Measurements from ENCODE around the gene TM9SF1. TPM values are rescaled to one million over a fixed set of nuclear protein-coding genes. Genes with fewer than 3 reads are reported as not detected.
A peak's percentile ranks its signal among the peaks of the same experiment; 100 is the strongest.

The TM9SF1 gene, protein sequence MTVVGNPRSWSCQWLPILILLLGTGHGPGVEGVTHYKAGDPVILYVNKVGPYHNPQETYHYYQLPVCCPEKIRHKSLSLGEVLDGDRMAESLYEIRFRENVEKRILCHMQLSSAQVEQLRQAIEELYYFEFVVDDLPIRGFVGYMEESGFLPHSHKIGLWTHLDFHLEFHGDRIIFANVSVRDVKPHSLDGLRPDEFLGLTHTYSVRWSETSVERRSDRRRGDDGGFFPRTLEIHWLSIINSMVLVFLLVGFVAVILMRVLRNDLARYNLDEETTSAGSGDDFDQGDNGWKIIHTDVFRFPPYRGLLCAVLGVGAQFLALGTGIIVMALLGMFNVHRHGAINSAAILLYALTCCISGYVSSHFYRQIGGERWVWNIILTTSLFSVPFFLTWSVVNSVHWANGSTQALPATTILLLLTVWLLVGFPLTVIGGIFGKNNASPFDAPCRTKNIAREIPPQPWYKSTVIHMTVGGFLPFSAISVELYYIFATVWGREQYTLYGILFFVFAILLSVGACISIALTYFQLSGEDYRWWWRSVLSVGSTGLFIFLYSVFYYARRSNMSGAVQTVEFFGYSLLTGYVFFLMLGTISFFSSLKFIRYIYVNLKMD
- total RNA-seq (10 to 100 TPM; 12.9 to 13.0 TPM), total RNA-seq (2.0 to 6.6 (median 4.0) reads per million in 172 experiments)
- 17.2 TPM for polyA plus RNA-seq (2013, experiment 1 of 2)
- 15.1 TPM for polyA plus RNA-seq (2013, experiment 2 of 2)

DNA sequence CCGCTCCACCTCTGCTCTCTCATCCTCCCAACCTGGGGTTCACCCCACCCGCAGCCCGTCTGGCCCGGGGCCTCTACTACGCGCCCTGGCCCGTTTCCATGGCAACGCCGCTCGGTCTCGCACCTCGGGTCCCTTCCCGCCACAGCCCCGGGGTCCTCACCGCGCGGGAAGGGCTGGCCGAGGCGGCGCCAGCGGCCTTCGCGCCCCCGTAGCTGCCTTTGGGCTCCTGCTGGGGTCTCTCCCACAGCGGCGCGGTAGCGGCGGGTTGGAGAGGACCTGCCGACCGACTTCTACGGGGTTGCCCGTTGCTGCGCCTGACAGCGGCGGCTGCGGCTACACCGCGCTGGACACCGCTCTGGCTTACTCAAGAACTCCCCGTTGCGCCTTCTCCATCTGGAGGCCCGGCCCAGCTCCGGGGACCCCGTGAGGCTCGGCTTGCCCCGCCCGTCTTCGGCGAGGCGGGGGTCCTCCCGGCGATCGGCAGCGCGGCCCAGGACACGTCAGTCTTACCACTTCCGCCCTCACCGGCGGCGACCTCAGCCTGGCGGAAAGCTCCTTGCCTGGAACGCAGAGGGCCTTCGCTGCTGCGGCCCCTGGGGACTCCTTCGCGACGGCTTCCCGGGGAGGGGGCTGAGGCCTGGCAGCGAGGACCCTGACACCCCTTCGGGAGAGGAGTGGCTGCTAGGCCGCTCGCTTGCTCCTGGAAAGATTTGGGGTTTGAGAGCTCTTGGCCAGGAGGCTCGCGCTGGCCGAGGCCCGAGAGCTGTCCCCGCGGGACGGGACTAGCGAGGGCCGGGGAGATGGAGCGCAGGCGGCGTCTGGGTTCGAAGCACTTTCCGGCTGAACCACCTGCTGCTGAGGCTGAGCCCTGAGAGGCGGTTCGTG lies at the start of gene TM9SF1:
TM9SF1 (minus strand) TSS at position 256 of the 885 bp plus-strand sequence. CDS start 422 bp downstream, outside the sequence.
- intact Hi-C loops (cut with DNase I, micrococcal nuclease), result loop anchor here (1.0 to 5.0 kb wide), 4 partner anchors 18 to 59 kb away; partner anchors contain the start of genes CHMP4A (in 1 of the 2), GMPR2 (in 1 of the 2), IRF9 (in 1 of the 2) and NEDD8 (in 1 of the 2)
- H3K36me3 Mint-ChIP-seq (ENCODE audit: low read depth), result peaks cover 63% of the 10 kb centered on the region

DNA sequence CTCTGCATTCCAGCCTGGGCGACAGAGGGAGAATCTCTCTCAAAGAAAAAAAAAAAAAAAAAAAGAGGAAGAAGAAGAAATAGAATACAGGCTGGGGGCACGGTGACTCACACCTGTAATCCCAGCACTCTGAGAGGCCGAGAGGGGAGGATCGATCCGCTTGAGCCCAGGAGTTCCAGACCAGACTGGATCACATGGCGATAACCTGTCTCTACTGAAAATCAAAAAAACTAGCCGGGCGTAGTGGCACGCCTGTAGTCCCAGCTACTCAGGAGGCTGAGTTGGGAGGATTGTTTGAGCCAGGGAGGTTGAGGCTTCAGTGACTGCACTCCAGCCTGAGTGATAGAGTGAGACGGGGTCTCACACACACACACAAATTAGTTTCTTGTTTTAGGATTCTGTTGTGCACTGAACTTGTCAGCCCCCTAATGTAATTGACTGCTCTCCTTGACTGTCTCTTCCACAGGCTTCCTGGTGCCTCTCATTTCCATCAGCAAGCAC lies 48.1 kb upstream of the TM9SF1 start:
- Histone ChIP-seq H3K36me3 (ENCODE audit: insufficient read depth, low read length) (peaks cover 28% of the 10 kb centered on the region), H3K9me3 (ENCODE audit: control insufficient read depth in 1 of 2, insufficient read depth in 1 of 2, low read length in 2 of 2) (no peaks in the 10 kb centered on the region), H3K4me1 (ENCODE audit: insufficient read depth, low read length) (peaks cover 64% of the 10 kb centered on the region), H3K4me3 (ENCODE audit: low read length) (peak overlapping the region; percentile 93), H3K27me3 (ENCODE audit: control insufficient read depth in 1 of 2, insufficient read depth in 2 of 2, low read length in 2 of 2) (no peaks in the 10 kb centered on the region), H3K27ac (ENCODE audit: low read depth in 1 of 2, low read length in 2 of 2) (peak overlapping the region; percentile 97 to 100)
- Mint-ChIP-seq H3K36me3 (ENCODE audit: low read depth) (peaks cover 40% of the 10 kb centered on the region), H3K4me3 (peak overlapping the region; percentile 99), H3K27me3 (no peaks in the 10 kb centered on the region), H3K4me1 (ENCODE audit: low read depth) (peaks cover 62% of the 10 kb centered on the region), H3K9me3 (no peaks in the 10 kb centered on the region), H3K27ac (peak overlapping the region; percentile 100)
- no peak for ATAC-seq (ENCODE audit: poor library complexity)
- CTCF ChIA-PET, result interaction anchor here (0.7 to 7.3 kb wide), 22 partner anchors 11 to 193 kb away, joined by 3 to 90 read pairs (median 8); partner anchors contain the start of genes CHMP4A, CIDEB, DHRS1 and GMPR2
- intact Hi-C loops (cut with DNase I, micrococcal nuclease), result loop anchor here (1.0 to 2.0 kb wide), 3 partner anchors 27 to 54 kb away; partner anchors contain the start of genes MDP1 (in 1 of the 2) and RABGGTA (in 1 of the 2)
- POLR2A ChIA-PET, result interaction anchor here (0.6 to 3.6 kb wide), 30 partner anchors 8 to 200 kb away, joined by 3 to 144 read pairs (median 16); partner anchors contain the start of genes CBLN3, CHMP4A, CIDEB and DCAF11
- peak in 4 of 14 experiments; percentile 16 to 64 (median 44) for DNase-seq
- TF ChIP-seq, protein P1, sequence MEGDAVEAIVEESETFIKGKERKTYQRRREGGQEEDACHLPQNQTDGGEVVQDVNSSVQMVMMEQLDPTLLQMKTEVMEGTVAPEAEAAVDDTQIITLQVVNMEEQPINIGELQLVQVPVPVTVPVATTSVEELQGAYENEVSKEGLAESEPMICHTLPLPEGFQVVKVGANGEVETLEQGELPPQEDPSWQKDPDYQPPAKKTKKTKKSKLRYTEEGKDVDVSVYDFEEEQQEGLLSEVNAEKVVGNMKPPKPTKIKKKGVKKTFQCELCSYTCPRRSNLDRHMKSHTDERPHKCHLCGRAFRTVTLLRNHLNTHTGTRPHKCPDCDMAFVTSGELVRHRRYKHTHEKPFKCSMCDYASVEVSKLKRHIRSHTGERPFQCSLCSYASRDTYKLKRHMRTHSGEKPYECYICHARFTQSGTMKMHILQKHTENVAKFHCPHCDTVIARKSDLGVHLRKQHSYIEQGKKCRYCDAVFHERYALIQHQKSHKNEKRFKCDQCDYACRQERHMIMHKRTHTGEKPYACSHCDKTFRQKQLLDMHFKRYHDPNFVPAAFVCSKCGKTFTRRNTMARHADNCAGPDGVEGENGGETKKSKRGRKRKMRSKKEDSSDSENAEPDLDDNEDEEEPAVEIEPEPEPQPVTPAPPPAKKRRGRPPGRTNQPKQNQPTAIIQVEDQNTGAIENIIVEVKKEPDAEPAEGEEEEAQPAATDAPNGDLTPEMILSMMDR (IDR thresholded peaks at IDR 0.05), result no peak

More for the DNA sequence above, at the start of gene TM9SF1:
- Histone ChIP-seq H3K27me3 (ENCODE audit: control insufficient read depth in 1 of 2, insufficient read depth in 2 of 2, low read length in 2 of 2) (no peaks in the 10 kb centered on the region), H3K4me3 (ENCODE audit: low read length) (peak within 1 kb of the TSS; percentile 93), H3K4me1 (ENCODE audit: insufficient read depth, low read length) (peaks cover 37% of the 10 kb centered on the region), H3K9me3 (ENCODE audit: control insufficient read depth in 1 of 2, insufficient read depth in 1 of 2, low read length in 2 of 2) (no peaks in the 10 kb centered on the region), H3K27ac (ENCODE audit: low read depth in 1 of 2, low read length in 2 of 2) (peak within 1 kb of the TSS; percentile 97 to 99), H3K36me3 (ENCODE audit: insufficient read depth, low read length) (peaks cover 26% of the 10 kb centered on the region)
- peak within 1 kb of the TSS; percentile 87 for H3K4me3 Mint-ChIP-seq
- no peaks in the 10 kb centered on the region for H3K27me3 Mint-ChIP-seq
- POLR2A ChIA-PET, result interaction anchor here (0.6 to 4.0 kb wide), 33 partner anchors 9 to 936 kb away, joined by 3 to 99 read pairs (median 4); partner anchors contain the start of genes CBLN3, CHMP4A, CIDEB and DCAF11
- DNase-seq, result peak; percentile 78 to 95 (median 86)
- H3K9me3 Mint-ChIP-seq, result no peaks in the 10 kb centered on the region
- ATAC-seq (ENCODE audit: poor library complexity), result peak; percentile 88
- TF ChIP-seq, protein P1 (IDR thresholded peaks at IDR 0.05), result no peak
- CTCF ChIA-PET, result interaction anchor here (0.5 to 2.6 kb wide), 9 partner anchors 8 to 1335 kb away, joined by 3 to 14 read pairs (median 3); partner anchors contain the start of genes CHMP4A, IRF9, MDP1 and TINF2
- H3K4me1 Mint-ChIP-seq (ENCODE audit: low read depth), result peaks cover 51% of the 10 kb centered on the region
- H3K27ac Mint-ChIP-seq, result peak within 1 kb of the TSS; percentile 92
